ENCODE results near the gene FAM3B.

Gene FAM3B

GRCh38 chr21:41398251-41398650 lies 81.7 kb downstream of the FAM3B start:
- no peak for DNase-seq

GRCh38 chr21:41398831-41399230 lies 82.2 kb downstream of the FAM3B start:
- no peak for DNase-seq

- no peak for DNase-seq
Observed at GRCh38 chr21:41399246-41399800, 82.7 kb downstream of the FAM3B start.

GRCh38 chr21:41402231-41402630 lies 85.6 kb downstream of the FAM3B start:
- no peak for DNase-seq

- DNase-seq = no peak
Observed at GRCh38 chr21:41402796-41403195, 86.2 kb downstream of the FAM3B start.

GRCh38 chr21:41403331-41403730 lies 86.7 kb downstream of the FAM3B start:
- DNase-seq = no peak

- DNase-seq = no peak
Observed at GRCh38 chr21:41403966-41404365, 87.4 kb downstream of the FAM3B start.

GRCh38 chr21:41405321-41405720 lies 88.7 kb downstream of the FAM3B start:
- no peak for DNase-seq

GRCh38 chr21:41406340-41406739 lies 89.7 kb downstream of the FAM3B start:
- no peak for DNase-seq
